A673 (cell line): ENCODE results near the gene PRKAA2.

Experiments used
- CTCF ChIP-seq: fragments of 300-800, 200-600 bp; sonication (generic); conservative IDR thresholded peaks from 2 replicates; pipeline ENCODE4 v1.5.1; 2017; ENCODE audit warnings: low read depth, mild to moderate bottlenecking, antibody characterized with exemption, low read length, moderate library complexity, mixed read lengths
- EZH2 ChIP-seq: fragments of 200-600 bp; sonication (generic); IDR thresholded peaks from 2 replicates; pipeline ENCODE4 v1.6.1; 2017; ENCODE audit warnings: borderline replicate concordance, low read depth, mild to moderate bottlenecking, mixed read lengths, antibody characterized with exemption, low read length; ENCODE audit not compliant: poor library complexity, severe bottlenecking

- TF ChIP-seq CTCF (no peak), EZH2 (no peak)
Measured at GRCh38 chr1:56758794-56759193, 113.7 kb downstream of the PRKAA2 start.
